RCC 7860 (cell line): Measurements from ENCODE around the gene TMEM19.

Source experiments
- DNase-seq: peaks from one replicate; pipeline ENCODE4 v3.0.0-alpha.2; 2015; ENCODE audit warnings: low spot score
- FAIRE-seq: peaks from 2 replicates; lab custom pipeline; 2012; peaks lifted over from hg19 to GRCh38; lab: Jason Lieb, UNC

TMEM19 gene

GRCh38 chr12:71708658-71709057, 22.8 kb downstream of the TMEM19 start:
- DNase-seq: no peak
- FAIRE-seq: no peak

GRCh38 chr12:71710276-71711125, 24.6 kb downstream of the TMEM19 start:
- peak; percentile 93 for DNase-seq
- FAIRE-seq: peak; percentile 97

GRCh38 chr12:71718611-71719010, 32.7 kb downstream of the TMEM19 start:
- no peak for FAIRE-seq
- DNase-seq: no peak

GRCh38 chr12:71719647-71720370, 33.9 kb downstream of the TMEM19 start:
- no peak for DNase-seq
- FAIRE-seq: no peak

GRCh38 chr12:71721783-71722505, 36.1 kb downstream of the TMEM19 start:
- FAIRE-seq: no peak
- DNase-seq: no peak

- DNase-seq (no peak), FAIRE-seq (no peak)
These were observed 39.1 kb downstream of the TMEM19 start for GRCh38 chr12:71725011-71725410.

GRCh38 chr12:71726548-71726947, 40.7 kb downstream of the TMEM19 start:
- no peak for FAIRE-seq
- no peak for DNase-seq

- FAIRE-seq (no peak), DNase-seq (no peak)
These were observed 42.1 kb downstream of the TMEM19 start for GRCh38 chr12:71727958-71728357.

GRCh38 chr12:71730936-71731335, 45.1 kb downstream of the TMEM19 start:
- FAIRE-seq (no peak), DNase-seq (peak; percentile 88)

GRCh38 chr12:71731439-71732356, 45.8 kb downstream of the TMEM19 start:
- DNase-seq (peak; percentile 98), FAIRE-seq (peak; percentile 85)

- DNase-seq (no peak), FAIRE-seq (no peak)
These were observed 46.5 kb downstream of the TMEM19 start for GRCh38 chr12:71732357-71732712.

- DNase-seq (no peak), FAIRE-seq (no peak)
These were observed 51.3 kb downstream of the TMEM19 start for GRCh38 chr12:71737197-71737596.

GRCh38 chr12:71742998-71743397, 57.1 kb downstream of the TMEM19 start:
- FAIRE-seq (no peak), DNase-seq (no peak)

- DNase-seq: no peak
- FAIRE-seq: no peak
These were observed 58.8 kb downstream of the TMEM19 start for GRCh38 chr12:71744522-71745300.

- FAIRE-seq (peak; percentile 8), DNase-seq (peak; percentile 44)
These were observed 61.2 kb downstream of the TMEM19 start for GRCh38 chr12:71746974-71747611.

GRCh38 chr12:71748081-71748850, 62.4 kb downstream of the TMEM19 start:
- DNase-seq (no peak), FAIRE-seq (no peak)

- DNase-seq: no peak
- no peak for FAIRE-seq
These were observed 63.8 kb downstream of the TMEM19 start for GRCh38 chr12:71749666-71750065.

- DNase-seq (no peak), FAIRE-seq (no peak)
These were observed 67.0 kb downstream of the TMEM19 start for GRCh38 chr12:71752891-71753290.
